Neutrophil (primary cell): ENCODE results near the gene BTBD9.

Experiments used
- H3K27ac ChIP-seq: fragments of 200-600 bp; sonication (generic); 2 replicates; pipeline ENCODE4 v1.5.1; 2016; ENCODE audit warnings: mild to moderate bottlenecking, moderate library complexity
- H3K27me3 ChIP-seq: fragments of 200-600 bp; sonication (generic); 2 replicates; pipeline ENCODE4 v1.6.0; 2016; ENCODE audit warnings: mild to moderate bottlenecking
- H3K36me3 ChIP-seq: fragments of 200-600 bp; sonication (generic); 2 replicates; pipeline ENCODE4 v1.5.1; 2017
- H3K4me1 ChIP-seq, 2 experiments: fragments of 200-600 bp in 1 of 2; sonication (generic) in 1 of 2; 1 replicate in 1 of 2; 2 replicates in 1 of 2; pipeline versions ENCODE4 v1.5.1 to v1.6.1; 2013 to 2016; ENCODE audit warnings: low read depth in 1 of 2, low read length in 1 of 2, mild to moderate bottlenecking in 1 of 2, moderate library complexity in 1 of 2; ENCODE audit not compliant: control insufficient read depth in 1 of 2, insufficient read depth in 1 of 2
- H3K4me3 ChIP-seq, 2 experiments: fragments of 200-600 bp in 1 of 2; sonication (generic) in 1 of 2; 1 replicate in 1 of 2; 2 replicates in 1 of 2; pipeline ENCODE4 v1.5.1; 2013 to 2016; ENCODE audit warnings: low read depth in 1 of 2, low read length in 1 of 2, mild to moderate bottlenecking in 1 of 2, moderate library complexity in 1 of 2
- H3K9me3 ChIP-seq: fragments of 200-600 bp; sonication (generic); 2 replicates; pipeline ENCODE4 v1.5.1; 2016
- TF ChIP-seq, protein P1 (sequence below): fragments of 200-600 bp; sonication (generic); IDR thresholded peaks from 2 replicates; pipeline ENCODE4 v1.5.1; 2016; ENCODE audit warnings: antibody characterized with exemption

Gene BTBD9

DNA sequence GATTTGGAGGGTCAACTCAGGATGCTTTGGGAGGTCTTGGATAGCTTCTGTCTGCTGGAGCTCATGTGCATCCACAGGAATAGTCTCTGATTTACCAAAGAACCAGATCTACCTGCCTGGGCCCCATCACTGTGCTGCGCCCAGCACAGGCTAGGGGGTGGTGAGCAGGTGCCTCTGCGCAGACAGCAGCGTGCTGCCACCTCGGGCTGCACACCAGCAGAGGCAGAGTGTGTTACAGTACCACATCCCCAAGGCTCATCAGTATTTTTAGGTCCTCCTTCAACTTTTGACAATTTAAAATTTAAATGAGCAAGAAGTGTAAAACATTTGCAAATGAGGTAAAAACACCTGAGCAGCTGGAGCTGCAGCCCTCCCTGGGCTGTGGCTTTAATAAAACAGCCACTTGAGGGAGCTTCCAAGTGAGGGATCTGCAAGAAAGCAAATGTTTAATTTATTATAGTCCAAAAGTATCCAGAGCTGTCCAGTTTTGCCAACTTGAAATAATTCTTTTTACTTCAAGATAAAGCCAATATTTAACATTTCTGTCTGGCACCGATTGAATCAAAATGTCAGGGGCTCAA, 495.3 kb downstream of the BTBD9 start:
- Histone ChIP-seq H3K27ac (no peak overlapping the region), H3K4me1 (no peaks in the 10 kb centered on the region), H3K9me3 (no peaks in the 10 kb centered on the region), H3K36me3 (peaks cover 36% of the 10 kb centered on the region), H3K27me3 (no peaks in the 10 kb centered on the region), H3K4me3 (no peak overlapping the region)
- TF ChIP-seq, protein P1, sequence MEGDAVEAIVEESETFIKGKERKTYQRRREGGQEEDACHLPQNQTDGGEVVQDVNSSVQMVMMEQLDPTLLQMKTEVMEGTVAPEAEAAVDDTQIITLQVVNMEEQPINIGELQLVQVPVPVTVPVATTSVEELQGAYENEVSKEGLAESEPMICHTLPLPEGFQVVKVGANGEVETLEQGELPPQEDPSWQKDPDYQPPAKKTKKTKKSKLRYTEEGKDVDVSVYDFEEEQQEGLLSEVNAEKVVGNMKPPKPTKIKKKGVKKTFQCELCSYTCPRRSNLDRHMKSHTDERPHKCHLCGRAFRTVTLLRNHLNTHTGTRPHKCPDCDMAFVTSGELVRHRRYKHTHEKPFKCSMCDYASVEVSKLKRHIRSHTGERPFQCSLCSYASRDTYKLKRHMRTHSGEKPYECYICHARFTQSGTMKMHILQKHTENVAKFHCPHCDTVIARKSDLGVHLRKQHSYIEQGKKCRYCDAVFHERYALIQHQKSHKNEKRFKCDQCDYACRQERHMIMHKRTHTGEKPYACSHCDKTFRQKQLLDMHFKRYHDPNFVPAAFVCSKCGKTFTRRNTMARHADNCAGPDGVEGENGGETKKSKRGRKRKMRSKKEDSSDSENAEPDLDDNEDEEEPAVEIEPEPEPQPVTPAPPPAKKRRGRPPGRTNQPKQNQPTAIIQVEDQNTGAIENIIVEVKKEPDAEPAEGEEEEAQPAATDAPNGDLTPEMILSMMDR: no peak

DNA sequence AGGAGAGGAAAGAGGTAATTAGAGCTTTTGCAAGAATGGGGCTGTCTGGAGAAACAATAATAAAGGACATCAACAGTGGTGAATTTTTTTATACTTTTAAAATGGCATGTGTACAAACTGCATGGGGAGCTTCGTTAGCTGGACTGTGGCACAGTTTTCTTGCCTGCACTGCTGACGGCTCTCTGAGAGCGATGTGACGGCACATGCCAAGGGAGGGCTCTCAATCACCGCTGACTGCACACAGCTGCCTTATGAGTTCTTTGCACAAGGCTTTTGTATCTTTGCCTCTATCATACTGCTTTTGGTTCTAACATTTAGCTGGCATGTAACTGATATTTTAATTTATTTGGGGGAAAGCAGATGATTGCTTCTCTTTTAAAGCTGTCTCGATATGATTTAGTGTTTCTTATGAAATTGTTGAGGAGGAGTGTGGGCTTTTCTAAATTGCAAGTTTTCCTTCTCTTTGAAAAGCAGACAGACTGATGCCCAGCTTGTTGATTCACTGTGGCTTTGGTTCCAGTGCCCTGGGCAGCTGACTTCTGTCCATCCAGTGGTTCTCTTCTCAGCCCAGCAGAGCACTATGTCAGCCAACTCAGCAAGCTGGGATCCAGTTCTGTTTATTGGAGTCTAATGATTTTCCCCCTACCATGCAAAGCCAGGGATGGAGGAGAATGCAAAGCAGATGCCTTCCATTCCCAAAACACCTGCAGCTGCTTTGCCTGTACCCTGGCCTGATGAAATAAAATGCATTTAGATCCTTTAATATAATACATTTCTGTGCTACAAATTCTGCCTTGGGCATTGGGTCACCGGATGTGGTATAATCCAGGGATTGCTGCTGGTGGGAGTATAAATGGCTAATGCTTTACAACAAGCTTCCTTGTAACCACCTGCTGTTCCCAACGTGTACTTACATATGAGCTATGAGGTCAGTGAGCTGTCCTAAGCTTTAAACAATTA, 496.3 kb downstream of the BTBD9 start:
- no peaks in the 10 kb centered on the region for H3K9me3 ChIP-seq
- peaks cover 30% of the 10 kb centered on the region for H3K36me3 ChIP-seq
- H3K27ac ChIP-seq: no peak overlapping the region
- H3K4me1 ChIP-seq: no peaks in the 10 kb centered on the region
- H3K4me3 ChIP-seq: no peak overlapping the region
- TF ChIP-seq, protein P1: no peak
- no peaks in the 10 kb centered on the region for H3K27me3 ChIP-seq

DNA sequence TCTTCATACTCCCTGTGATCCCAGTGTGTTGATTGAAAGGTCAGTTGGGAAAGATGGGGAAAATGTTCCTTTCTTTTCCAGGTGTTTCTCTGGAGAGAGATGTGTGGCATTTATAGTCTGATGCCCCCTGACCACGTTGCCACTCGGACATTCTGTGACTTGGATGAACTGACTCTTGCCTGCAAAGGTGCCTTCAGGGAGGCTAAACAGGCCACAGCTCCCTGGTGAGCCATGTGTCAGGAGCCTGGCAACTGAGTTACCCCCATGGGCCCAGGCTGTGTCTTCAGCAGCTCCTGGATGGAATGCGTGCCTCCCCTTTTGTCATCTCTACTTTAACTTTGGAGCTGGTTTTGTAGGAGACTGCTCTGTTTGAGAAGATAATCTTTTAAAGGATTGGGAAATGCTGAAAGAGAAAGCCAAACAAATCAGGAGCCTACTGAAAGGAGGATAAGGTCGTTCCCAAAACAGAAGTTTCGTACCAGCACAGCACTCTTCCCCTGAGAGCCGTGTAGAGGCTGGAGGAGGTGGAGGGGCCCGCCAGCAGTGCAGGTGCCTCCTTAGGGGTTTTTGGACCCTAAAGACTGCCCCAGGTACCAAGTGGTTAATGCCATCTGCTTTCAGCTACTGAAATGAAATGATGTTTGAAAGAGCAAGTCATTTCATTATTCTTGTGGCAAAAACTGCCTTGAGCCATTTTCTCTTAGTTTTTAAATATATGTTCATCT, 497.4 kb downstream of the BTBD9 start:
- no peak overlapping the region for H3K4me3 ChIP-seq
- H3K36me3 ChIP-seq: peaks cover 29% of the 10 kb centered on the region
- no peaks in the 10 kb centered on the region for H3K4me1 ChIP-seq
- no peaks in the 10 kb centered on the region for H3K27me3 ChIP-seq
- no peaks in the 10 kb centered on the region for H3K9me3 ChIP-seq
- TF ChIP-seq, protein P1: no peak
- H3K27ac ChIP-seq: no peak overlapping the region

DNA sequence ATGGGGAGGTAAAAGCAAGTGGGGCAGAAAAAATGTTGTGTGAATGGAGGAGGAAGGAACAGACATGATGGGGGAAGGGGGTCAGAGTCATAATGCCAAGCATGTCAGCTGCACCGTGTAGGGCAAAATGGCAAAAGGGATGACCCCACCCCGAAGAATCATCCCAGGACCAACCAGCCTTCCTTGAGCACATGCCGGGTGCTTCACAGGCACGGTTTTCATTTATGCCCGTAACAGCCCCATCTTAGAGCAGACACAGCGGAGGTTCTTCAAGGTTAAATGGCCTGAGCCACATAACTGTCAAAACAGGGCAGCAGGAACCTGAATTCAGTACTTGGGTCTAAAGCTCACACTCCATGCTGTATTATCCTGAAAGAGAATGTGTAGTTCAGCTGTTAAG, 498.0 kb downstream of the BTBD9 start:
- TF ChIP-seq, protein P1: no peak
- H3K9me3 ChIP-seq: no peaks in the 10 kb centered on the region
- H3K4me3 ChIP-seq: no peak overlapping the region
- H3K36me3 ChIP-seq: peaks cover 29% of the 10 kb centered on the region
- H3K4me1 ChIP-seq: no peaks in the 10 kb centered on the region
- H3K27me3 ChIP-seq: no peaks in the 10 kb centered on the region
- H3K27ac ChIP-seq: no peak overlapping the region

DNA sequence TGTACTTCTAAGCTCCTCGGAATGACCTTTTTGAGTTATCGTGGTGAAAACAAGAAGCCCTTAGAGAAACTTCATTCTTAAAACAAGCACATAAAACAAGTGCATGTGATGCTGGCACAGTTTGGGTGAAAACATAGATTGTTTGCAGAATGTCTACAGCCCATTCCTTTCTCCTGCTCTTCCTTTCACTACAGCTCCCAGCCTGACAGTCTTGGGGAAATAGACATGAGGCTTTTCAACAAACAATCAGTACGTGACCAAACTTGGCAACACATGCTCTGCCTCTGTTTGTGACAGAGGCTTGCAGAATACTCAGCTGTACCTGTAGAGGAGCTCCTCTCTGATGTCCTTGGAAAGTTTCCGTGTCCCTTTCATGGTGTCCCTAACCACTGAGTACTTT, 498.6 kb downstream of the BTBD9 start:
- H3K27ac ChIP-seq: no peak overlapping the region
- no peaks in the 10 kb centered on the region for H3K27me3 ChIP-seq
- H3K9me3 ChIP-seq: no peaks in the 10 kb centered on the region
- no peaks in the 10 kb centered on the region for H3K4me1 ChIP-seq
- TF ChIP-seq, protein P1: no peak
- peaks cover 28% of the 10 kb centered on the region for H3K36me3 ChIP-seq
- no peak overlapping the region for H3K4me3 ChIP-seq
